ENCODE data around the gene JAG1.

GRCh38 chr20:10622657-10623418 lies 51.0 kb downstream of the JAG1 start:
- TF ChIP-seq, protein P1, sequence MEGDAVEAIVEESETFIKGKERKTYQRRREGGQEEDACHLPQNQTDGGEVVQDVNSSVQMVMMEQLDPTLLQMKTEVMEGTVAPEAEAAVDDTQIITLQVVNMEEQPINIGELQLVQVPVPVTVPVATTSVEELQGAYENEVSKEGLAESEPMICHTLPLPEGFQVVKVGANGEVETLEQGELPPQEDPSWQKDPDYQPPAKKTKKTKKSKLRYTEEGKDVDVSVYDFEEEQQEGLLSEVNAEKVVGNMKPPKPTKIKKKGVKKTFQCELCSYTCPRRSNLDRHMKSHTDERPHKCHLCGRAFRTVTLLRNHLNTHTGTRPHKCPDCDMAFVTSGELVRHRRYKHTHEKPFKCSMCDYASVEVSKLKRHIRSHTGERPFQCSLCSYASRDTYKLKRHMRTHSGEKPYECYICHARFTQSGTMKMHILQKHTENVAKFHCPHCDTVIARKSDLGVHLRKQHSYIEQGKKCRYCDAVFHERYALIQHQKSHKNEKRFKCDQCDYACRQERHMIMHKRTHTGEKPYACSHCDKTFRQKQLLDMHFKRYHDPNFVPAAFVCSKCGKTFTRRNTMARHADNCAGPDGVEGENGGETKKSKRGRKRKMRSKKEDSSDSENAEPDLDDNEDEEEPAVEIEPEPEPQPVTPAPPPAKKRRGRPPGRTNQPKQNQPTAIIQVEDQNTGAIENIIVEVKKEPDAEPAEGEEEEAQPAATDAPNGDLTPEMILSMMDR (conservative IDR thresholded peaks at IDR 0.05) = no peak
- TF ChIP-seq ZFX (IDR thresholded peaks at IDR 0.05) = no peak

Measured in C4-2B (cell line).